Heart right ventricle (tissue), 16 donors: Measurements from ENCODE around the gene BABAM2. TPM values are rescaled to one million over a fixed set of nuclear protein-coding genes. Genes with fewer than 3 reads are reported as not detected.

Experiments used
- ATAC-seq, 8 donors: fragments of 200-7000 bp; cut with Tn5 transposase; one replicate each; pipeline ENCODE4 v1.9.1; 2020; ENCODE audit warnings: mild to moderate bottlenecking in 8 of 8, moderate library complexity in 8 of 8, moderate number of reproducible peaks in 1 of 8
- DNase-seq, 2 donors: peaks; one replicate each; pipeline ENCODE4 v3.0.0-alpha.2; 2020
- H3K27ac ChIP-seq, 10 donors: fragments of 200-600 bp; sonication (generic) in 2 of 10; one replicate each; pipeline versions ENCODE4 v1.5.0 to v1.8.0; 2020 to 2022; ENCODE audit warnings: mild to moderate bottlenecking in 3 of 10
- H3K27me3 ChIP-seq, 7 donors: fragments of 200-600 bp; one replicate each; pipeline ENCODE4 v1.8.0; 2021 to 2022; ENCODE audit warnings: mild to moderate bottlenecking in 2 of 7
- H3K36me3 ChIP-seq, 9 donors: fragments of 200-600 bp; sonication (generic) in 1 of 9; one replicate each; pipeline versions ENCODE4 v1.5.0 to v1.8.0; 2020 to 2022; ENCODE audit warnings: mild to moderate bottlenecking in 2 of 9
- H3K4me1 ChIP-seq, 9 donors: fragments of 200-600 bp; sonication (generic) in 1 of 9; one replicate each; pipeline versions ENCODE4 v1.5.0 to v1.8.0; 2020 to 2022; ENCODE audit warnings: mild to moderate bottlenecking in 4 of 9
- H3K4me3 ChIP-seq, 10 donors: fragments of 200-600 bp; sonication (generic) in 2 of 10; one replicate each; pipeline versions ENCODE4 v1.5.0 to v1.8.0; 2020 to 2022; ENCODE audit warnings: mild to moderate bottlenecking in 7 of 10, moderate library complexity in 2 of 10
- H3K9me3 ChIP-seq, 11 donors: fragments of 200-600 bp in 10 of 11; sonication (generic) in 2 of 11; one replicate each; pipeline versions ENCODE4 v1.5.0 to v1.8.0; 2013 to 2022; ENCODE audit warnings: mild to moderate bottlenecking in 2 of 11, control low read depth in 1 of 11, moderate library complexity in 1 of 11
- WGBS, 2 donors: extraction: QIAGEN DNeasy Blood & Tissue Kit; methylation state at CpG; one replicate each; pipeline ENCODE4 v1.1.7; 2013; ENCODE audit warnings: inconsistent platforms in 1 of 2; 5-methylcytosine and 5-hydroxymethylcytosine counted together
- intact Hi-C, 10 donors: fragments of 100-400 bp; cut with DNase I; formaldehyde crosslinking; loops; one replicate each; pipeline versions ENCODE4 v1.11.1 to v1.14.2; 2022
- polyA plus RNA-seq, 2 donors: library from polyadenylated mRNA; stranded (reverse); fragments of 200-250 nt; gene quantifications; one replicate each; pipeline ENCODE4 v1.2.3, GENCODE V29; 2013
- total RNA-seq, 10 donors: library from RNA; stranded (reverse); fragmentation: NEBNext Ultra II Directional in 3 of 10; extraction: Animal tissue kit (Norgen Biotek cat#: 25700) in 3 of 10; gene quantifications; one replicate each; pipeline versions ENCODE4 v1.2.1 to v1.2.4, GENCODE V29; 2021 to 2023
- TF ChIP-seq, protein P1 (sequence below), 9 donors: fragments of 200-600 bp; sonication (generic) in 2 of 9; IDR thresholded peaks; one replicate each; pipeline versions ENCODE4 v1.5.0 to v1.8.0; 2021 to 2022; ENCODE audit warnings: antibody characterized with exemption in 9 of 9, mild to moderate bottlenecking in 5 of 9, moderate library complexity in 1 of 9
- donor health status: Arrhythmogenic right ventricular cardiomyopathy.
- donor health status: ischemic (EF 13 %, LVEDD 7.1; RV severe dilation, severe dysfunction).
- donor health status: healthy with polysubstance abuse.
- donor health status: DM: no; HTN: yes; CAD: no.
- donor health status: DM: no; HTN: no; CAD: no.
- donor health status: ischemic (EF 25% LVEDD 6.9; RV normal size, moderate dysfunction).
- donor health status: ischemic (EF 25% LVEDD 5.7; RV mildly dilated, moderate dysfunction).
- donor health status: healthy.
- donor health status: DM: yes; HTN: yes; CAD: no.
- donor health status: Ischemic cardiomyopathy.
- donor health status: ischemic (EF 35%, LVEDD 5.7; RV mildly dilated, moderate dysfunction).
- donor health status: nonischemic (EF 11% LVEDD 7.7; RV severe dilation, severe dysfunction).
- donor health status: DM: yes; HTN: yes; CAD: no.
- donor health status: PGD.
- donor health status: ischemic (EF 29% LVEDD 5.4; RV normal size, mild dysfunction).
- donor health status: nonischemic (EF 23%, LVEDD 6.1; RV moderate dilation, normal function).

BABAM2 gene
- total and polyA plus RNA-seq, 12 donors = 13.3 to 83.4 (median 65.9) TPM

DNA sequence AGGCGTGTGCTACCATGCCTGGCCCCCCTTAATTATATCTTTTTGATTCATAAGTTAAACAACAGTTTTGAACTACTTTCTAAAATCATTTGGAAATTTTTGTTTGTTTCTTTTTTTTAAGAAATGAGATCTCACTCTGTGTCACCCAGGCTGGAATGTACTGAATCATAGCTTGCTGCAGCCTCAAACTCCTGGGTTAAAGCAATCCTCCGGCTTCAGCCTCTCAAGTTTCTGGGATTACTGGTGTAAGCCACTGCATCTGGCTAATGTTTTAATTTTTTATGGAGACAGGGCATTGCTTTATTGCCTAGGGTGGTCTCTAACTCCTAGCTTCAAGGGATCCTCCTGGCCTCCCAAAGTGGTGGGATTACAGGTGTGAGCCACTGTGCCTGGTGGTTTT, 71.5 kb downstream of the BABAM2 start:
- DNase-seq = no peak
- intact Hi-C loops = no loop called here
- TF ChIP-seq, protein P1, sequence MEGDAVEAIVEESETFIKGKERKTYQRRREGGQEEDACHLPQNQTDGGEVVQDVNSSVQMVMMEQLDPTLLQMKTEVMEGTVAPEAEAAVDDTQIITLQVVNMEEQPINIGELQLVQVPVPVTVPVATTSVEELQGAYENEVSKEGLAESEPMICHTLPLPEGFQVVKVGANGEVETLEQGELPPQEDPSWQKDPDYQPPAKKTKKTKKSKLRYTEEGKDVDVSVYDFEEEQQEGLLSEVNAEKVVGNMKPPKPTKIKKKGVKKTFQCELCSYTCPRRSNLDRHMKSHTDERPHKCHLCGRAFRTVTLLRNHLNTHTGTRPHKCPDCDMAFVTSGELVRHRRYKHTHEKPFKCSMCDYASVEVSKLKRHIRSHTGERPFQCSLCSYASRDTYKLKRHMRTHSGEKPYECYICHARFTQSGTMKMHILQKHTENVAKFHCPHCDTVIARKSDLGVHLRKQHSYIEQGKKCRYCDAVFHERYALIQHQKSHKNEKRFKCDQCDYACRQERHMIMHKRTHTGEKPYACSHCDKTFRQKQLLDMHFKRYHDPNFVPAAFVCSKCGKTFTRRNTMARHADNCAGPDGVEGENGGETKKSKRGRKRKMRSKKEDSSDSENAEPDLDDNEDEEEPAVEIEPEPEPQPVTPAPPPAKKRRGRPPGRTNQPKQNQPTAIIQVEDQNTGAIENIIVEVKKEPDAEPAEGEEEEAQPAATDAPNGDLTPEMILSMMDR (IDR thresholded peaks at IDR 0.05) = no peak

DNA sequence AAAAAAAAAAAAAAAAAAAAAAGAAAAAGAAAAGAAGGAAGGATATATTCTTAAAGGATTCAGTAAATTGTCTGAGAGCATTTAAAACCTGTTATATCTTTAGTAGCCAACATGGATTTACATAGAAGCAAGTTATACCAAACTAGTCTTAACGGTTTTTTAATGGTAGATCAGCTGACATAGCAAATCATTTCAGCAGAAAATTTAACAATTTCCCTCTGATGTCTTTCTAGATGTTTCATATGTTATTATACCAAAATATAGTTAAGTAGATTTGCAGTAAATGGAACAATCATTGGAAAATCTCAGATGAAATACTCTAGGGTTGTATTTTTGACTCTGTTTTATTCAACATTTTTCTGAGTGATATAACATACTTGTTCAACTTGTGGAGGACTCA, 72.9 kb downstream of the BABAM2 start:
- no peak overlapping the region for H3K27ac ChIP-seq
- DNase-seq = no peak
- H3K4me1 ChIP-seq = peaks cover 0 to 54% (median 37%) of the 10 kb centered on the region in 9 donors
- 86 to 97% methylated on average over 1 of the region's 1 CpG for WGBS, 2 donors
- no peaks in the 10 kb centered on the region for H3K27me3 ChIP-seq
- peaks cover 0 to 9% (median 0%) of the 10 kb centered on the region in 11 donors for H3K9me3 ChIP-seq
- intact Hi-C loops = no loop called here
- no peak for ATAC-seq
- H3K4me3 ChIP-seq = no peak overlapping the region
- H3K36me3 ChIP-seq = no peaks in the 10 kb centered on the region
- TF ChIP-seq, protein P1 (IDR thresholded peaks at IDR 0.05) = no peak

More for the DNA sequence above, 71.5 kb downstream of the BABAM2 start:
- Histone ChIP-seq H3K4me1 (peaks cover 0 to 61% (median 37%) of the 10 kb centered on the region in 9 donors), H3K9me3 (no peaks in the 10 kb centered on the region), H3K36me3 (no peaks in the 10 kb centered on the region), H3K4me3 (no peak overlapping the region), H3K27ac (no peak overlapping the region), H3K27me3 (no peaks in the 10 kb centered on the region)
- WGBS, 2 donors = 97% methylated on average over 2 of the region's 2 CpGs
- no peak for ATAC-seq

DNA sequence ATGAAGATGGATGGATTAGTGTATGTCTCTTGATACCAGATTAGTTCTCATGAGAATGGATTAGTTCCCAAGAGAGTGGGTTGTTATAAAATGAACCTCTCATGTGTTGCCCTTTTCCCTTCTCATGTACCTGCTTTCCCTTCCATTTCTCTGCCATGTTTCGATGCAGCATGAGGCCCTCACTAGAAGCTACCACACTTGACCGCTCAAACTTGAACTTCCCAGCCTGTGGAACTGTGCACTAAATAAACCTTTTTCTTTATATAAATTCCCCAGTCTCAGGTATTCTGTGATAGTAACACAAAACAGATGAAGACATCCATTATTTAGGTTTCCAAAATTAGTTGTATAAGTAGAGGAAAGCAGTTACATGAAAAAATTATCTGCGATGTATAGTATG, 73.5 kb downstream of the BABAM2 start:
- Histone ChIP-seq H3K27ac (no peak overlapping the region), H3K4me3 (no peak overlapping the region), H3K4me1 (peaks cover 0 to 48% (median 34%) of the 10 kb centered on the region in 9 donors), H3K36me3 (no peaks in the 10 kb centered on the region), H3K27me3 (no peaks in the 10 kb centered on the region), H3K9me3 (peaks cover 0 to 15% (median 0%) of the 10 kb centered on the region in 11 donors)
- ATAC-seq = no peak
- DNase-seq = no peak
- intact Hi-C loops = no loop called here
- TF ChIP-seq, protein P1 (IDR thresholded peaks at IDR 0.05) = no peak
- WGBS, 2 donors = 84 to 95% methylated on average over 3 of the region's 3 CpGs

DNA sequence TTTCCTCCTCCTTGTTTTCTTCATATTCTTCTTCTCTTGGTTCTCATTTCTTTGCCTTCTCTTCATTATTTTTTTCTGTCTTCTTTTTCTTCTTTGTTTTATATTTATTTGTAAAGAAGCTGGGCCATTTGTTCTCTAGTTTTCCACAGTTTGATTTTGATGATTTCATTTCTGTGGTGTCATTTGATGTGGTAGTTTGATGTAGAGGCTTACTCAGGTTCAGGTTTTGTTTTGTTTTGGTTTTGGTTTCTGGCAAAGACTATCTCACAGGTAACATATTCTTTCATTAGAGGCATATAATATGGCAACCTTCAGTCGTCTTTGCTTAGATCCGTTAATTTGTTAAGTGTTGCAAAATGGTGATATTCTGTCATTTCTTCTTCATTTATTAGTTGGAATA, 75.3 kb downstream of the BABAM2 start:
- WGBS, 2 donors = 89 to 99% methylated on average over 2 of the region's 2 CpGs
- DNase-seq = no peak
- TF ChIP-seq, protein P1 (IDR thresholded peaks at IDR 0.05) = no peak
- intact Hi-C loops = no loop called here
- peak overlapping the region in 1 of 10 donors; percentile 73 for H3K27ac ChIP-seq
- peaks cover 0 to 31% (median 17%) of the 10 kb centered on the region in 9 donors for H3K4me1 ChIP-seq
- no peaks in the 10 kb centered on the region for H3K36me3 ChIP-seq
- no peaks in the 10 kb centered on the region for H3K27me3 ChIP-seq
- H3K4me3 ChIP-seq = no peak overlapping the region
- ATAC-seq = no peak
- peaks cover 0 to 19% (median 0%) of the 10 kb centered on the region in 11 donors for H3K9me3 ChIP-seq
